HG03103 (cell line): ENCODE data around the gene PMCH.
"Not testable (repeated sequence)": the region's sequence is repeated elsewhere in the genome, so short reads cannot be mapped to it uniquely, and the experiment has no call there.

Experiments
- ATAC-seq: cut with Tn5 transposase; IDR thresholded peaks from one replicate; pipeline ENCODE4 v1.9.1; 2021; ENCODE audit warnings: low read depth; ENCODE audit not compliant: unreplicated experiment

The PMCH gene, protein sequence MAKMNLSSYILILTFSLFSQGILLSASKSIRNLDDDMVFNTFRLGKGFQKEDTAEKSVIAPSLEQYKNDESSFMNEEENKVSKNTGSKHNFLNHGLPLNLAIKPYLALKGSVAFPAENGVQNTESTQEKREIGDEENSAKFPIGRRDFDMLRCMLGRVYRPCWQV

DNA sequence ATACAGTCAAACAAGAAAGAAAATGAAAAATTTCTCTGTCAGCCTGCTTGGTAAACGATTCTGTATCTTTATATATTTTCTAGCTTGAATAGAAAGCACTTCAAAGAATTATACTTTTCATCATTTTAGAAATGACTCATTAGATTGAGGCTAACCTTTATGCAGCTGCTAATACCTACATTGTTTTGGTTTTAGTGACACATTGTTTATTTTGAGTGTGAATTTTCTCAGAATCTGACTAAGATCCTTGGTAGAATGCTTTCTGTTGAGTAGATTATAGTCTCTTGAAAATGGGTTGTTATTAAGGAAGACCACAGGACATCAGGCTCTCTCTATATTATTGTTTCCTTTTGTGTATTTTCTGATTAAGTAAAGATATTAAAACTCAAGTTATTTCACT lies at the start of gene PMCH:
TSS of gene PMCH (minus strand) at position 45 of the 400 bp plus-strand sequence. CDS start 63 bp downstream, outside the sequence.
- ATAC-seq = peak; percentile 82

DNA sequence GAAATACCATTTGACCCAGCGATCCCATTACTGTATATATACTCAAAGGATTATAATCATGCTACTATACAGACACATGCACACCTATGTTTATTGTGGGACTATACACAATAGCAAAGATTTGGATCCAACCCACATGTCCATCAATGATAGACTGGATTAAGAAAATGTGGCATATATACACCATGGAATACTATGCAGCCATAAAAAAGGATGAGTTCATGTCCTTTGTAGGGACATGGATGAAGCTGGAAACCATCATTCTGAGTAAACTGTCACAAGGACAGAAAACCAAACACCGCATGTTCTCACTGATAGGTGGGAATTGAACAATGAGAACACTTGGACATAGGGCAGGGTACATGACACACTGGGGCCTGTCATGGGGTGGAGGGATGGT lies 43.2 kb upstream of the PMCH start:
- not testable (repeated sequence) for ATAC-seq

DNA sequence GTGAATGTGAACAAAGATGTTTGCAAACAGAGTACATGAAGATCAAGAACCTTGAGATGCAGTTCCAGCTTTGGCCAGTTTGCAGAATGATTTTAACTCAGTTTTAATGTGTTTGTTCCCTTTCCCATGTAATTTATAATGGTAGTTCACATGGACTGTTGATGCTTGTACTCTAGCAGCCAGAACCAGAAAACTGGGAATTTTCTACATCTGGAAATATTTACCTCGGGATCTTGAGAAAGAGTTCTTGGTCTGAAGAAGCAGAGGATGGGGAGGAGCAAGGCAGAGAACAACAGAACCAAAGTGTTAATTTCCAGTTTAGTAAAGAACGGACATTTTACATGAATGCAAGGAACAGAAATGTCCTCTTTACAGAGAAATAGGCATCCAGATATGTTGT lies 37.0 kb upstream of the PMCH start:
- no peak for ATAC-seq

DNA sequence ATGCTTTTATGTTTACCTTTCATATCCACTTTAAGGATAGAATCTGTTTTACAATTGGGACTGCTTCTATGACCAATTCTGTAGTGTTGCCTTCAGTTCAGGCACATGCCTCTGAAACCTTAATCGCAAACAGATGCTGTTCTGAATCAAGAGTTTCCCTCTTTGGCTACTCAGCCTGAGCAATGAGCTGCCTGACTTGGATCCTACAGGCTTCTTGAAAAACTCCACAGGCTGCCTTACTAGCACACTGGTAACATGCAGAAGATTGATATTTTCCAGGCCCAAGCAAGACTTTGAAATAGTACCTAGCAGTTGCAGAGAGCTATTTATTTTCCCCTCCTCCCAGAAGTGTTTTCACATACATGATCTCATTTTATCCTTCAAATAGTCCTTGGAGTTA lies 34.8 kb upstream of the PMCH start:
- no peak for ATAC-seq

DNA sequence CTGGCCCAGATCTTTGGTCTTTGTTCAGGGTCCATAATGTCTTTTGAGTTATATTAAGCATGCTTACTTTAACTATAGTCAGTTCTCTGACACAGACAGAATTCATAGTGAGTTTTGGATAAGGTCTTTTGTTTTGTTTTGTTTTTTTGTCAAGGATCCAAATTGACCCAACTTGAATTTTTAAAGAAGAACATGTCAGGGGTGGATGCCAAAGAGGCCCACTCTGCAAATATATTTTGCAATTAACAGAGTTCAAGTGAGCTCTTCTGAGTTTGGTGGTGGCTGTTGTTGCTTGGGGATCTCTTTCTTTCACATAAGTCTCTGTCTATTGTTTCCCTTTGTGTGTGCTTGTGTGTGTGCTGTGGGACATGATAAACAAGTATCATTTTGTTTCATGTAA lies 34.4 kb upstream of the PMCH start:
- ATAC-seq = no peak

DNA sequence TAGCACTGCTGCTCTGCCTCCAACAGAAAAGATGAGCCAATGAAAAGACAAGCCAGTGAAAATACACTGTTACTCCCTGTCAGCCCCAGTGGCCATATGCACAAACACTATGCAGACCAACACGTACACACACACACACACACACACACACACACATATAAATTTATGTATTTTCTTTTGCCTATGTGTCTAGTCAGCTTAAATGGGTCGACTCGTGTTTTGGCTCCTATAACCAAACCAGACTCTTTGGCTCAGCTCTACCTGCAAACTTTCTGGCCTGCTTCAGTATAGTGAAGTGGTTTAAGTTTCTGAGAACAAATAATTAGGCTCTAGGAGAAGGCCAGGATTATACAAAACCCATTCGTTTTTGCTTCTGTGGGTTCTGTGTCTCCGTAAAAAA lies 30.3 kb upstream of the PMCH start:
- no peak for ATAC-seq

DNA sequence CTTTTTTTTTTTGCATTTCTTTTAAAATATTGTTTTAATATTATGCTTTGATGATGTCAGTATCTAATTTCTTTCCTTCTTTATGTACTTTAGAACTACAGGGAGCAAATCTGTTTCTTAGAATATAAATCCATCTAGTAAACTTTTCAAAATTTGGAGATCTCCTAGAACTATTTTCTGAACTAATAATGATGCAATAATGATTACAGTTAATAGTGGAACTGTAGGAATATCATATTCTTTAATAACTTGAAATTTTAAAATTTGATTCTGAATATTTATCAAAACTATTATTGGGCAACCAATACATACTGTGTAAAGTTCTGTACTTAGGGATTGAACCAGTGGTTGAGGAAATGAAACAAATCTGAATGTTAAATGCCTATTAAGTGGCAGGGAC lies 23.1 kb upstream of the PMCH start:
- no peak for ATAC-seq

DNA sequence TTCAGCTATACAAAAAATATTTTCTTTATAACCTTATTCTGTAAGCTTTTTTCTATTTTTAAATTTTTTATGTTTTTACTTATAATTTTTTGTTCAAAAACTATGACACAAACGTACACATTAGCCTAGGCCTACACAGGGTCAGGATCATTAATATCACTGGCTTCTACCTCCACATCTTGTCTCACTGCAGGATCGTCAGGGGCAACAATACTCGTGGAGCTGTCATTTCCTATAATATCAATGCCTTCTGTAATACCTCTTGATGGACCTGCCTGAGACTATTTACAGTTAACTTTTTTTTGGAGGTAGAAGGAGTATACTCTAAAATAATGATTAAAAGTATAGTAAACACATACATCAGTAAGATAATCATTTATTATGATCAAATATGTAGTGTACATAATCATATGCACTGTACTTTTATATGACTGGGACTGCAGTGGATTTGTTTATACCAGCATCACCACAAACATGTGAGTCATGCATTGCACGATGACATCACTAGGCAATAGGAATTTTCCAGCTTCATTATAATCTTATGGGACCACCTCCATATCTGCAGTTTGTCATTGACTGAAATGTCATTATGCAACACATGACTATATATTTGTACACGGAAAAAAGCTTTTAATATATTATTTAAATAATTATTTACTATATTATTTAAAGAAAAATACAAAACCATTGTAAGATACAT lies 18.5 kb upstream of the PMCH start:
- ATAC-seq = no peak

DNA sequence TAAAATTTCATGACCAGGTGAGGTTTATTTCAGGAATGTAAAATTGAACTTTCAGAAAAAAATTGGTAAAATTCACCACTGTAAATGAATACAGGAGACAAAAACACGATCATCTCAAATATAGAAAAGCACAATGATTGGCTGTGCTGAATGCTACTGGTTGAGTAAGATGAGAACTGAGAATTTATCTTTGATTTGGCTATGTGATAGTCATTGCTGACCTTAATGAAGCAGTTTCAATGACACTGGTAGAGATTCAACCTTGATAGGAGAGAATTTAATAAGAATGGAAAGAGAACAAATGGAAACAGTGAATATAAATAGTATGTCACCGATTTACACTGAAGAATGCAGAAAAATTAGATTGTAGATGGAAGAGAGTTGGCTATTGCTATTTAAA lies 6.4 kb upstream of the PMCH start:
- no peak for ATAC-seq

DNA sequence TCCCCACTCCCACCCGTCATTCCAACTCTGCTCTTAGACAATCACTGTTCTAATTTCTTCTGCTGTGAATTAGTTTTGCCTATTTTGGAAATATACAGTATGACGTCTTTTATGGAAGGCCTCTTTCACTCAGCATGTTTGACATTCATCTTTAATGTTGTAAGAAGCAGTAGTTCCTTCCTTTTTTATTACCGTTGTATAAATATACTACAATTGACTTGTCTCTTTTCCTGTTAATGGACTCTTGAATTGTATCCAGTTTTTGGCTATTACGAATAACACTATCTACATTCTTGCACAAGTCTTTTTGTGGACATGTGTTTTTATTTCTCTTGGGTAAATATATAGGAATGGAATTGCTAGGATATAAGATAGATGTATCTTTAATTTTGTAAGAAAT lies 4.9 kb upstream of the PMCH start:
- no peak for ATAC-seq

DNA sequence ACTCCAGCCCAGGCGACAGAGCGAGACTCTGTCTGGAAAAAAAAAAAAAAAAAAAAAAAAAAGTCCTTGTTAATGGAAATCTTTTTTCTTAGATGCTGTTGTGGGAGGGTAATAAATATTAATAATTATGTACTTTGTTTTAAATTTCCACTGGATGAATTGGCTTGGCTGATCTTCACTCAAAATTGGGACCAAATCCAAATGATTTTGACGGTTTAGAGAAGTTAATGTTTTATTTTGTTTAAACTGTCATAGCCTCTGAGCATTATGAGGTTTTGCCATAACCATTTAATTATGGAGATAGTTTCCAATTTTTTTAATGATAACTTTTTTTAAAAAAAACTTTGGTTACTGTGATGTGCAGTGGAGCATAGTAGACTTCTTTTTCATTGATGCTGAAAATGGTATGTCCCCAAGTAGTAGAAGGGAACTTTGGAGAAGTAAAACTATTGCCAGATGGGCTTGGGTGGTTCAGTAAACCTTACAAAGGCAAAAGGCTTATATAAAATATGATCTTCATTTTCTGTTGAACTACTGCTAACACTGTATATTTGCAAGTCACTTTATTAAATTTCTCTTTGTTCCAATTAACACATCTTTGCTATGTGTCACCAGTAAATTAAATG lies 3.9 kb upstream of the PMCH start:
- ATAC-seq = no peak

DNA sequence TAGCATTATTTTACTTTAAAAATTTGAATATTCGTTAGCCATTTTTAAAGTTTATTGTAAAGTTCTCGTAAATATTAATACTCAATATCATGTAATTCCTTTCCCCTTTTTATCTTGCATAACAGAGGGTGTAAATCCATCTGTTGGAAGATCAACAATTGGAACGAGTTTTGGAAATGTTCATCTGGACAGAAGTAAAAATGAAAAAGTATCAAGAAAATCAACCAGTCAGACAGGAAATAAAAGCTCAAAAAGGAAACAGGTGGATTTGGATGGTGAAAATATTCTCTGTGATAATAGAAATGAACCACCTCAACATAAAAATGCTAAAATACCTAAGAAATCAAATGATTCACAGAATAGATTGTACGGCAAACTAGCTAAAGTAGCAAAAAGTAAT lies 1.8 kb downstream of the PMCH start:
- ATAC-seq = no peak

DNA sequence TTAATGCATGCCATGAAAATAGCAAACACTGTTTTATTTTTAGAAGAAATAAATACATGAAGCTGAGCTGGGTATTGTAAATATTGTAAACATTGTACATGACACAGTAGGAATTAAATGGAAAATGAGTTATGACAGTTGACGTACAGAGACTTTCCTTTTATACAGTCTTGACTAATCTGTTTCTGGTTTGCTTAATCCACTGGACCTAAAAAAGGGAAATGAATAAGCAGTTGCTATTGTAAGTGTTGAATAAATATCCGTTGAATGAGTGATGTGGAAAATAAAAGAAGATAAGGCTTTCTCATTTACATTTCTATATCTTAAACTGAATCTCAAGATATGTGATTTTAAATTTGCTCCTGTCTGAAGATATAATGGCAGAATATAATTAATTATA lies 15.0 kb downstream of the PMCH start:
- no peak for ATAC-seq

DNA sequence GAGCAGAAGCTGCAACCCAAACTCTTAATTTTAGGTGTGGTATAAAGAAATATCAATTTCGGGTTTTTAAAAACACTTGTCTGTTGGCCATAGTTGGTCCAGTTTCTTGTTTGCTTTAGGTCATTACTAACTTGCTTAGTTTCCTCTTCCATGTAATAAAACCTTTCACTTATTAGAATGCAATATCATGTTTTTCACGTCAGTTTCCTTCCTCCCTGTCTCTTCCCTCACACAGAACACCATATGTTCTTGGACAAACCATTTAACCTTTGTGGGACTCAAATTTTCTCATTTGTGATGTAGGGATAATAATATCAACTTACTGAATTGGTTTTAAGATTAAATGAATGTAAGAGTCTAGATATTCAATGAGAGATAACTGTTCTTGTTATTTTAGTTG lies 22.9 kb downstream of the PMCH start:
- no peak for ATAC-seq

DNA sequence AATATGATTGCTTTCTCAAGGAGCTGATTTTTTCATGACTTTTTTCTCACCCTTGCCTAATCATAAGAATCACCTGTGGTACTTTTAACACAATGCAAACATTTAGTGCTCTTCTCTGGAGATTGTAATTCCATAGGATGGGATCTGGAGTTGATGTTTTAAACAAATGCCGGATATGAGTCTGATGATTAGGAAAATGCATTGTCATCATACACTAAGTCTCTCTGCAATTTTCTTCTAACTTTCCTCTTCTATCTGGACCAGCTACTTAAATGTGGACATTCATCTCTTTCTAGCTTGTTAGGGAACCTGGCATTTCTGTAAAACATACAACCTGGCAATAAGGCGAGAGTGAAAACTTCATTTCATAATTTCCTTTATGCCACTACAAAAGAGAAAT lies 23.5 kb downstream of the PMCH start:
- ATAC-seq = no peak

DNA sequence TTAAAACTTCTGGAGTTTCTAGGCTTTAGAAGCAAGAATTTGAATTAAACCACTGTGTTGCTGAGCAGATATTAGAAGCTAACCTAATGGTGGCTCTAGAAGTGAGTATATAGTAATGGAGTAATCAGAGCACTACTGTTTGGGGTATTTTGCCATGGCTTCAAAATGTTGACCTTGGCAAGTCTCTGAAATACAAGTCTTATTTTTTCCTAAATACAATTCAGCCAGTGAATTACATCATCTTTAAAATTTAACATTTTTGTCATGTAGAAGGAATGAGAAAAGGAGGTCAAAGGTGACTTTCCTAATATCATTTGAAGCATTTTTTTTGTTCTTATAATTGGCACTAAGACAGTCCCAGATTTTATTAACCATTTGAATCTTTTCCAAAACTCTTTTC lies 25.2 kb downstream of the PMCH start:
- no peak for ATAC-seq

DNA sequence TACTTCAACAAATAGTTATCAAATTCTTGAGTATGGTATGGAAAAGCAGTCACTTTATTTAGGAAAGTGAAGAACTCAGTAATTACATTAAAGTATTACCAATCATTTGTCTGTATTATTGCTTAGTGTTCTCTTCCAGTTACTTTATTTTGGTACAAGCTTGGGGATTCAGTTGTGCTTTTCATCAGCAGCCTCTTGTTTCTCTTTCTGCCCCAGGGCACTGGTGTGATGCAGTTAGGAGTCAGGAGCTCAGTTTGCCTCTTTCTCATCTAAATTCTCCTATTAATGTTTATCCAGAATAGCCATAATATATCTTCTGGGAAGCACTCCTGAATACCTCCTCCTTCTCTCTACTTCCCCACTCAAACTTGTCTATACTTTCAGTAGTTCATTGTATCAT lies 25.7 kb downstream of the PMCH start:
- no peak for ATAC-seq

DNA sequence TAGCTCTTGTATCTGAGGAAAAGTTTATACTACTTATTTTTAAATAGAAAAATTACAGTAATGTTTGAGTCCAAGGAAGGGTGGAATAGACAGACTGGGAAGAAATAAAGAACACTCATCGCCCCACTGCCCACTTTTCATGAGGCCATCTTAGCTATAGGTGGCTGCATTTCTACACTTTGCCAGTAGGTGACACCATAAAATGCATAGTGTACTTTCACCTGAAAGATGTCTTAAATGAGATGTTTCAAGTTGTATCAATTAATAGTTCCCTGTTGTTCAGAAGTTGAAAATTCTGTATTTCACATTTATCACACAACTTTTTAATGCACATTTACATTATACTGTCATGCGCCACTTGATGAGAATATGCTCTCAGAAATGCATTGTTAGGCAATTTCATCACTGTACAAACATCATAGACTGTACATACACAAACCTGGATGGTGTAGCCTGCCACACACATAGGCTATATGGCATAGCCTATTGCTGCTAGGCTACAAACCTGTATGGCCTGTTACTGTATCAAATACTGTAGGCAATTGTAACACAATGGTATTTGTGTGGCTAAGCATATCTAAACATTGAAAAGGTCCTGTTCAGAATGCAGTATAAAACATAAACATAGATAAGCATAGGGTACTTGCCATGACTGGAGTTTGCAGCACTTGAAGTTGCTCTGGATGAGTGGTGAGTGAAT lies 27.6 kb downstream of the PMCH start:
- ATAC-seq = no peak

DNA sequence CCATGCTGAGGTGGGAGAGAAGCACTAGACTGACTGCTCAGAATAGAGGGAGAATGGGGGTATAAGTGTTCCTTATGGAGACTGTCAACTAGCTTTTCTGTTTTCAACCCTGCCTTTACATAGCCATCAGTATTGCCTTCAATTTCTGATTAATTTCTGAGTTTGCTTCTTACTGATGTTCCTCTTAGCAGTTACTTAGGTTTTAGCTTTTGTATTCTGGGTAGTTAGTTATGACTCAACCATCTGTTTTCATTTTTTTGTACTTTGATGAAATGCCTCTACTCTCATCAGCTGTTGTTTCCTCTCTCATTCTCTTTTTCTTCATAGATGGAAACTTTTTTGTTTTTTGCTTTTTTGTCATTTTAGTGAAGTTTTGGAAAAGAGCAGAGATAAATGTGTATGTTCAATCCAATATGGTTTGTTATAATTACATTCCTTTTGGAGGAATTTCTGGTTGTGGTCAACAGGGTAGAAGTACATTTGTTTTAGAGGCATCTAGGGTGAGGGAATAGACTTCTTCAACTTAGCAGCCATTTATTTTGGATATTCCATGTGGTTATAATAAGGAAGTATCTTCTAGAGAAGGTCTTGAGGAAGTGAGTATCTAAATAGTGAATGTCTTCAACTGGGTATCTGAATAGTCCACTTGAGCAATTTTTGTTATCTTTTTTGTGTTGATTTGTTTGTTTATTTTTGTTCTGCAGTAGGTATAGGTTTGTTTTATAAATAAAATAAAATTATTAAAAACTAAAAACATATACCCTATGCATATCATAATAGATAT lies 29.6 kb downstream of the PMCH start:
- ATAC-seq = peak; percentile 70

DNA sequence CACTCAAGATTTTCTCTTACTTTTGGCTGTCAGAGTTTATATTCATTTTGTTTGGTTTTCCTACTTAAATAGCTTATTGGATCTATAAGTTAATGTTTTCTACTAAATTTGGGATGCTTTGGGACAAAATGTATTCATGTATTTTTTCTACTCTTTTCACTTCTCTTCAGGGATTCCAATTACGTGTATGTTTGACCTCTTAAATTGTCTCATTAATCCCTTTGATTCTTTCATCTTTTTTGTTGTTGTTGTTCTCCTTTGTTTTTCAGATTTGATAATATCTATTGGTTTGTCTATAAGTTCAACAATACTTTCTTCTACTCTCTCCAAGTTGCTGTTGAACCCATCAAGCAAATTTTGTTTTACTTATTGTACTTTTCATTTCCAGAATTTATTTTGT lies 34.2 kb downstream of the PMCH start:
- no peak for ATAC-seq

DNA sequence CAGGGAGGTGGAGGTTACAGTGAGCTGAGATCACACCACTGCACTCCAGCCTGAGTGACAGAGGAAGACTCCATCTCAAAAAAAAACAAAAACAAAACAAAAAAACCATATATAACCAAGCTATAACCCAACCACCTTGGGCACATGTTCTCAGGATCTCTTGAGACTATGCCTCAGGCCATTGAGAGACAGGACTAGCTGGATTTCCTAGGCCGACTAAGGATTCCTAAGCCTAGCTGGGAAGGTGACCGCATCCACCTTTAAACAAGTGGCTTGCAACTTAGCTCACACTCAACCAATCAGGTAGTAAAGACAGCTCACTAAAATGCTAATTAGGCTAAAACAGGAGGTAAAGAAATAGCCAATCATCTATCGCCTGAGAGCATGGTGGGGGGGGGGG lies 42.4 kb downstream of the PMCH start:
- not testable (repeated sequence) for ATAC-seq
